GM12891 (cell line): ENCODE data around the gene B3GALT2.
"Not testable (repeated sequence)": the region's sequence is repeated elsewhere in the genome, so short reads cannot be mapped to it uniquely, and the experiment has no call there.

Source experiments
- DNase-seq: peaks from one replicate; pipeline ENCODE4 v3.0.0; 2011; ENCODE audit warnings: low spot score; ENCODE audit not compliant: insufficient read length
- FAIRE-seq: peaks from 2 replicates; lab custom pipeline; 2011; peaks lifted over from hg19 to GRCh38; lab: Jason Lieb, UNC
- PAX5 ChIP-seq: IDR thresholded peaks from 2 replicates; pipeline ENCODE4 v1.6.1; 2011; ENCODE audit warnings: low read length, moderate library complexity, mild to moderate bottlenecking; ENCODE audit not compliant: insufficient read depth, severe bottlenecking
- POLR2A ChIP-seq: IDR thresholded peaks from 2 replicates; pipeline ENCODE4 v1.6.1; 2011; ENCODE audit warnings: low read depth, low read length, control low read depth
- POLR2AphosphoS5 ChIP-seq: IDR thresholded peaks from 2 replicates; pipeline ENCODE4 v1.6.1; 2011; ENCODE audit warnings: low read depth, low read length, control low read depth
- POU2F2 ChIP-seq: IDR thresholded peaks from 2 replicates; pipeline ENCODE4 v1.6.1; 2011; ENCODE audit warnings: low read depth, mild to moderate bottlenecking, control low read depth, low read length, moderate library complexity
- SPI1 ChIP-seq: IDR thresholded peaks from 2 replicates; pipeline ENCODE4 v1.6.1; 2011; ENCODE audit warnings: low read depth, low read length, control low read depth
- TAF1 ChIP-seq: IDR thresholded peaks from 2 replicates; pipeline ENCODE4 v1.6.1; 2011; ENCODE audit warnings: low read depth, low read length, control low read depth

Gene B3GALT2

DNA sequence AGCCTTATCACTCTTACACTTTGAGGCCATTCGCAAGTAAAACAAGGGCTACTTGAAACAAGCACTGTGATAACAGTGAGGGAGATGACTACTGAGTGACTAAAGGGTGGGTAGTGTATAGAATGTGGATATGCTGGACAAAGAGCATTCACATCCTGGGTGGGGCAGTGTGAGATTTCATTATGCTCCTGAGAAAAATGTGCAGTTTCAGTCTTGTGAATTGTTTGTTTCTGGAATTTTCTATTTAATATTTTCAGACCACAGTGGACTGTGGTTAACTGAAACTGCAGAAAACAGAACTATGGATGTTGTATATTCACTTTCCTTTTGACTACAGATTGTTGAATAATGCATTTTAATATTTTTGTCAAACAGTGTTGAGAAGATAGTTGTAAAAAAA lies 25.1 kb upstream of the B3GALT2 start:
- FAIRE-seq: no peak
- no peak for DNase-seq
- no peak for TF ChIP-seq PAX5
- no peak for TF ChIP-seq POLR2A
- no peak for TF ChIP-seq SPI1
- no peak for TF ChIP-seq TAF1
- no peak for TF ChIP-seq POU2F2
- TF ChIP-seq POLR2AphosphoS5: no peak

DNA sequence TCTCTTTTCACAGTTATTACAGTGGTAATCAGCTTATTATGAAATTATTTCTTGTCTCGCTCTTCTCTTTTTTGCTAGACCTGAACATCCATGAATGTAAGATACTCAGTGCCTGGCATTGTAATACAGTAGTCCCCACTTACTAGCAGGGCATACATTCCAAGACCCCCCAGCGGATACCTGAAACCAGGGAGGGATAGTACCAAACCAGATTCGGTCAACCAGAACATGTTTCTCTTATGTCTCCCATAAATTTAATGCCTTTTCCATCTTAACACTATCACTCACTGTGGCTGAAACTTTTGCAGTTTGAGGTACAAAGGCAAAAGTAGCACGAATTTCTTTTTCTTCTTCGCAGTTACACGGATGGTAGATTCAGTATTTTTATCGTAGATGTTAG lies 24.6 kb upstream of the B3GALT2 start:
- DNase-seq (no peak), FAIRE-seq (no peak)
- TF ChIP-seq POU2F2 (no peak), POLR2A (no peak), TAF1 (no peak), POLR2AphosphoS5 (no peak), PAX5 (no peak), SPI1 (no peak)

DNA sequence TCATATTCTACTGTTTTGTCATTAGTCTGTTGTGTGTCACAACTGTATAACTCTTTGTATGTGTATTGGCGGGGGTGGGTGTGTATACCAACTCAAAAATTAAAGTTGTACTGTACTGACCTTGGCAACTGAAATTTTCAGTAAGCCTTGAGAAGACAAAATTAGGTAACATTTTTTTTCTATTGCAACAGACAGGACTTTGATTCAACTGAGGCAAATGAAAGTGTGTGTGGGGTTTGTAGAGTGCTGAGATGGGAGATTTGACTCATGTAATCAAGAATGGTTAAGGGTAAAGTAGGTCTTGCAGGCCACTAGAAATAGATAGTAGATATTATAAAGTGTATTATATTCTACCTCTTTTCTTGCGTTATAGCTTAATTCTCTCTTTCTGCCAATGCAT lies 14.6 kb upstream of the B3GALT2 start:
- no peak for DNase-seq
- TF ChIP-seq POLR2AphosphoS5 (no peak), POLR2A (no peak), POU2F2 (no peak), SPI1 (no peak), TAF1 (no peak), PAX5 (no peak)
- FAIRE-seq: no peak

GRCh38 chr1:193199940-193200339 lies 13.5 kb upstream of the B3GALT2 start:
- no peak for DNase-seq
- TF ChIP-seq POU2F2 (no peak), TAF1 (no peak), SPI1 (no peak), POLR2A (no peak), POLR2AphosphoS5 (no peak), PAX5 (no peak)
- no peak for FAIRE-seq

- TF ChIP-seq PAX5 (no peak), POLR2A (no peak), SPI1 (no peak), POU2F2 (no peak), TAF1 (no peak), POLR2AphosphoS5 (no peak)
- FAIRE-seq (no peak), DNase-seq (no peak)
Measured at GRCh38 chr1:193192586-193192985, 6.2 kb upstream of the B3GALT2 start.

GRCh38 chr1:193190096-193190744 lies 3.8 kb upstream of the B3GALT2 start:
- TF ChIP-seq POU2F2 (no peak), PAX5 (no peak), POLR2AphosphoS5 (no peak), POLR2A (no peak), SPI1 (no peak), TAF1 (no peak)
- DNase-seq: no peak
- FAIRE-seq: no peak

DNA sequence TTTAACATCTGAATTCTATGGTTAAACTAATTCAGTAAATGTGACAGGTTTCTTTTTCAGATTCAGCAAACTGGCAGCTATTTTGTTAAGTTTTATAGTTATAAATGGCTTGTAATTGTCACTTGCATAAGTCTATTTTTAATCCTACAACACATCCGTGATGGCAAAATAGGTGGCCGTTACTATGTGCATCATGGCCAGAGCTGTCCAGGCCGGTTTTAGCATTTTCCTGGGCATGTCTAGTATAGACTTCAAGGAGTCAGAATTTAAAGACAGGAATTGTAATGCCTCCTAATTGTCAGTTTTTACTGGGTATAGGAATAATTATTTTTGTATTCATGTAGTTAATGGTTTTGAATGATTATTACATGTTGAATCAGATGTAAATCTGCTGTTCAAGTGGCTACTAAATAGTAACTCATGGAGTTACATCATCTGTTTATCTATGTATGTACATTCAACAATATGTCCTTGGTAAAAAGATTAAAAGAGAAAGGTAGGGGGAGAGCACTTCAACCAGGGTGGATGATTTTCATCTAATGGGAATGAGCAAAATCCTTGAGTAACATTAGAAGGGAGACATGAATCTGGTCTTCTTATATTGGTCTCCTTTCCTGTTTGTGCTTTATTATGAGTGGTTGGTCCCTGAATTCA lies 3.2 kb upstream of the B3GALT2 start:
- FAIRE-seq (no peak), DNase-seq (no peak)
- TF ChIP-seq POLR2A: no peak
- TF ChIP-seq POLR2AphosphoS5: no peak
- no peak for TF ChIP-seq PAX5
- no peak for TF ChIP-seq SPI1
- no peak for TF ChIP-seq POU2F2
- no peak for TF ChIP-seq TAF1

GRCh38 chr1:193188915-193189314 lies 2.5 kb upstream of the B3GALT2 start:
- DNase-seq, FAIRE-seq: not testable (repeated sequence)

DNA sequence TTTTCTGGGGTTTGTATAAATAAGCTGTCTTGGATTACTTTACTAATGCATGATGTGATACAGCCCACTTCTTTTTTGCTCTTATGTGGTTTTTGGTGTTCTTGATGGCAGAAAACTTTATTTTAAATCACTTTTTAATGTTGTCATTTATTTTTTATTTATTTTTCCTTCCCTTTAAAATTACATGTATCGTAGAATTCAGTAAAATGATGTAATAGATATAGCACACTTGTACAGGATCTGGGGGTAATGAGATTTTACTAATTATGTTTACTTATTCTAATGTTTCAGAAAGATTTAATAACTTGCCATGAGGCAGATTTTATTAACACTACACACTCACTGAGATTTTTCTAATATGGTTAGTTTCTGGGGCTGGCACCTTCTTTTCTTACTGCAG lies 701 bp upstream of the B3GALT2 start:
- DNase-seq (no peak), FAIRE-seq (no peak)
- TF ChIP-seq POU2F2 (no peak), TAF1 (no peak), POLR2AphosphoS5 (no peak), PAX5 (no peak), POLR2A (no peak), SPI1 (no peak)

DNA sequence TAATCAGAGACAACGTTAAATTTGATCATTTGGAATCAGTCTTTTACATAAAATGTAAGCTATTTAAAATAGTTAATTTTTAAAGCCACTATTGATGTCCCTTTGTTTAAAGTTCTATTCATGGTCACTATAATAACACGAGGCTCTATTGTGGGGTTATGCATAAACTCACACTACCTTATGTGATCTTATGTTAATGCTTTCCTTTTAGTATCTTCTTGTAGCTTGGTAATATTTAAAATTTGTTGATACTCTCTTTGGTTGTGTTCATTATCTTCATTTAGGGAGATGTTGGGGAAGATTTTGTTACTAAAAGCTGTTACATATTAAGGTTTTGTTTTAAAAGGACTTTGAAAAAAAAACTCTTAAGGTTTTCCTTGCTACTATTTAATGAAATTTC lies 1.2 kb downstream of the B3GALT2 start:
- TF ChIP-seq POLR2A (no peak), TAF1 (no peak), POLR2AphosphoS5 (no peak), POU2F2 (no peak), PAX5 (no peak), SPI1 (no peak)
- FAIRE-seq (no peak), DNase-seq (no peak)
